Psoas muscle (tissue), 8 donors: ENCODE data around the gene OR5L2. TPM values are rescaled to one million over a fixed set of nuclear protein-coding genes. Genes with fewer than 3 reads are reported as not detected.

Source experiments
- ATAC-seq, 4 donors: fragments of 200-7000 bp; cut with Tn5 transposase; one replicate each; pipeline ENCODE4 v1.9.1; 2020; ENCODE audit warnings: moderate library complexity in 3 of 4, mild to moderate bottlenecking in 2 of 4
- DNase-seq, 2 donors: peaks; one replicate each; pipeline ENCODE4 v3.0.0-alpha.2; 2020
- H3K27ac ChIP-seq: fragments of 200-600 bp; one replicate; pipeline ENCODE4 v1.8.0; 2022
- H3K27me3 ChIP-seq, 3 donors: fragments of 200-600 bp in 1 of 3; one replicate each; pipeline versions ENCODE4 v1.6.1 to v1.8.0; 2013 to 2022; ENCODE audit warnings: low read length in 2 of 3, mild to moderate bottlenecking in 2 of 3, moderate library complexity in 1 of 3; ENCODE audit not compliant: insufficient read depth in 3 of 3
- H3K36me3 ChIP-seq, 2 donors: fragments of 200-600 bp in 1 of 2; one replicate each; pipeline versions ENCODE4 v1.6.1 to v1.8.0; 2013 to 2022; ENCODE audit warnings: low read depth in 1 of 2, mild to moderate bottlenecking in 1 of 2, moderate library complexity in 1 of 2; ENCODE audit not compliant: insufficient read depth in 1 of 2
- H3K4me1 ChIP-seq: fragments of 200-600 bp; one replicate; pipeline ENCODE4 v1.8.0; 2022
- H3K4me3 ChIP-seq: fragments of 200-600 bp; one replicate; pipeline ENCODE4 v1.8.0; 2022; ENCODE audit warnings: mild to moderate bottlenecking
- H3K9me3 ChIP-seq: fragments of 200-600 bp; one replicate; pipeline ENCODE4 v1.8.0; 2022
- WGBS, 3 donors: extraction: QIAGEN DNeasy Blood & Tissue Kit; methylation state at CpG; one replicate each; pipeline versions ENCODE4 v1.1.6 to v1.1.7; 2013; 5-methylcytosine and 5-hydroxymethylcytosine counted together
- intact Hi-C, 2 donors: fragments of 100-400 bp; cut with DNase I; formaldehyde crosslinking; loops; one replicate each; pipeline versions ENCODE4 v1.11.0 to v1.14.2; 2022
- polyA plus RNA-seq, 3 donors: library from polyadenylated mRNA; stranded (reverse); fragments of 200-250 nt; gene quantifications; one replicate each; pipeline ENCODE4 v1.2.3, GENCODE V29; 2013
- total RNA-seq, 4 donors: library from RNA; stranded (reverse); fragmentation: NEBNext Ultra II Directional in 2 of 4; extraction: Animal tissue kit (Norgen Biotek cat#: 25700) in 2 of 4; gene quantifications; one replicate each; pipeline versions ENCODE4 v1.2.1 to v1.2.4, GENCODE V29; 2021 to 2023
- TF ChIP-seq, protein P1 (sequence below): fragments of 200-600 bp; IDR thresholded peaks from one replicate; pipeline ENCODE4 v1.8.0; 2022; ENCODE audit warnings: antibody characterized with exemption
- donor health status: healthy with polysubstance abuse.
- donor health status: DM: no; HTN: no; CAD: no; lungs with moderate emphysema.
- donor health status: Bipolar disorder and iron deficiency.
- donor health status: healthy.
- donor health status: DM: yes; HTN: yes; CAD: no.
- donor health status: DM: no; HTN: no; CAD: no.
- donor health status: DM: no; HTN: no; CAD: no.
- donor health status: DM: yes; HTN: yes; CAD: no.

The OR5L2 gene
- total and polyA plus RNA-seq, 7 donors: not detected

DNA sequence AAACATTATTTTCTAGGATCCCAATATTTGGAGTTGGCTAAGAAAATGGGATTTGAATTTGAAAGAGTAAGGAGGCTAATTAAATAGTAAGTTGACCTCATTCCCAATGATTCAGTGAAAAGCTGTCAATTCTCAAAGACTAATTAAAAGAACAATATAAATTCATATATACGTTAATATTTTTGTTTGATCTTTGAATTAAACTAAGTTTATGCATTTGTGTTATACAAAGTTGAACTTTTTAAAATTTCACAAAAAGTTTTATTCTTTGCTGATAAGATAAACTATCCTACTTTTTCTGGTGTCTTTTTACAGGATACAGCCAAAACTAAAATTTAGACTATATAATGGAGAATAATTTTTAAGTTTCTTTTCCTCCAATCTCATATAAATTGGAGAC is 16.0 kb upstream of the OR5L2 start, which contains the start of gene OR5L1:
Gene OR5L1, plus strand, starts transcription at position 301 of the 400 bp plus-strand sequence. CDS start 100 bp downstream, outside the sequence.
- Histone ChIP-seq H3K27ac (no peak within 1 kb of the TSS), H3K4me1 (no peaks in the 10 kb centered on the region), H3K9me3 (no peaks in the 10 kb centered on the region), H3K4me3 (no peak within 1 kb of the TSS), H3K36me3 (no peaks in the 10 kb centered on the region), H3K27me3 (no peaks in the 10 kb centered on the region)
- TF ChIP-seq, protein P1, sequence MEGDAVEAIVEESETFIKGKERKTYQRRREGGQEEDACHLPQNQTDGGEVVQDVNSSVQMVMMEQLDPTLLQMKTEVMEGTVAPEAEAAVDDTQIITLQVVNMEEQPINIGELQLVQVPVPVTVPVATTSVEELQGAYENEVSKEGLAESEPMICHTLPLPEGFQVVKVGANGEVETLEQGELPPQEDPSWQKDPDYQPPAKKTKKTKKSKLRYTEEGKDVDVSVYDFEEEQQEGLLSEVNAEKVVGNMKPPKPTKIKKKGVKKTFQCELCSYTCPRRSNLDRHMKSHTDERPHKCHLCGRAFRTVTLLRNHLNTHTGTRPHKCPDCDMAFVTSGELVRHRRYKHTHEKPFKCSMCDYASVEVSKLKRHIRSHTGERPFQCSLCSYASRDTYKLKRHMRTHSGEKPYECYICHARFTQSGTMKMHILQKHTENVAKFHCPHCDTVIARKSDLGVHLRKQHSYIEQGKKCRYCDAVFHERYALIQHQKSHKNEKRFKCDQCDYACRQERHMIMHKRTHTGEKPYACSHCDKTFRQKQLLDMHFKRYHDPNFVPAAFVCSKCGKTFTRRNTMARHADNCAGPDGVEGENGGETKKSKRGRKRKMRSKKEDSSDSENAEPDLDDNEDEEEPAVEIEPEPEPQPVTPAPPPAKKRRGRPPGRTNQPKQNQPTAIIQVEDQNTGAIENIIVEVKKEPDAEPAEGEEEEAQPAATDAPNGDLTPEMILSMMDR: no peak
- no peak for ATAC-seq
- DNase-seq: no peak
- intact Hi-C loops: no loop called here
- WGBS, 3 donors: 85 to 93% (median 86%) methylated on average over 1 of the region's 1 CpG

DNA sequence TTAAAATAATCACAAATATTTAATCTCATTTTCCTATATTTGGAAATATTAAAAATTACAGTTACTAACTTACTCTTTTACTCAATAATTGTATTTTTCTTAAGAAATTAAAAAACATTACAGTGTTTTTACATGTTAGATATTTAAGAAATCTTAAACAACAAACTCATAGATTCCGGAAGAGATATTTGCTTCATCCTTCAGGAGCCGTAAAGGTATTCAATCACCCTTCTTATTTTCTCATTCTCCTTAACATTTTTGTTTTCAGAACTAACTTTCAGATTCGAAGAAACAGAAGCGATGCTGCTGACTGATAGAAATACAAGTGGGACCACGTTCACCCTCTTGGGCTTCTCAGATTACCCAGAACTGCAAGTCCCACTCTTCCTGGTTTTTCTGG is 7.7 kb upstream of the OR5L2 start, which contains the start of gene OR5D18:
Gene OR5D18, plus strand, starts transcription at position 301 of the 400 bp plus-strand sequence. Its CDS starts 0 bp downstream, at position 301.
- DNase-seq (no peak), ATAC-seq (no peak)
- H3K4me1 ChIP-seq: no peaks in the 10 kb centered on the region
- no peaks in the 10 kb centered on the region for H3K36me3 ChIP-seq
- no peak within 1 kb of the TSS for H3K4me3 ChIP-seq
- no peak within 1 kb of the TSS for H3K27ac ChIP-seq
- TF ChIP-seq, protein P1: no peak
- H3K9me3 ChIP-seq: no peaks in the 10 kb centered on the region
- WGBS, 3 donors: 80 to 81% (median 81%) methylated on average over 5 of the region's 5 CpGs
- no peaks in the 10 kb centered on the region for H3K27me3 ChIP-seq
- intact Hi-C loops: no loop called here

DNA sequence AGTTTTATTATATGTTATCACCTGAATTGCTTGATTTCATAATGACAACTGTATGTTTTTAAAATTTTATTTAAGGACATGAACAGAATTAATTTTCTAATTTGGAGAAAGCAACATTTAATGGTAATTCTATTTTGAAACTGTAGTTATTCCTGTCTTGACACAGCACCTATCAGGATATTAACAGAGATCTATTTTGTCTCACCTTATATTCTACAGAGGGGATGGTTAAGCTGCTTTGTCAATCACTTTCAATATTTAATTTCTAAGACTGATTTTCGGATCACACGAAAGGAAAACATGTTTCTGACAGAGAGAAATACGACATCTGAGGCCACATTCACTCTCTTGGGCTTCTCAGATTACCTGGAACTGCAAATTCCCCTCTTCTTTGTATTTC is 11.4 kb downstream of the OR5L2 start, which contains the start of gene OR5D16:
Gene OR5D16, plus strand, starts transcription at position 301 of the 400 bp plus-strand sequence. Its CDS starts 0 bp downstream, at position 301.
- TF ChIP-seq, protein P1: no peak
- Histone ChIP-seq H3K27ac (no peak within 1 kb of the TSS), H3K4me1 (no peaks in the 10 kb centered on the region), H3K36me3 (no peaks in the 10 kb centered on the region), H3K27me3 (no peaks in the 10 kb centered on the region), H3K9me3 (no peaks in the 10 kb centered on the region), H3K4me3 (no peak within 1 kb of the TSS)
- DNase-seq: no peak
- no peak for ATAC-seq
- 18 to 34% (median 31%) methylated on average over 3 of the region's 3 CpGs for WGBS, 3 donors
- intact Hi-C loops: no loop called here

DNA sequence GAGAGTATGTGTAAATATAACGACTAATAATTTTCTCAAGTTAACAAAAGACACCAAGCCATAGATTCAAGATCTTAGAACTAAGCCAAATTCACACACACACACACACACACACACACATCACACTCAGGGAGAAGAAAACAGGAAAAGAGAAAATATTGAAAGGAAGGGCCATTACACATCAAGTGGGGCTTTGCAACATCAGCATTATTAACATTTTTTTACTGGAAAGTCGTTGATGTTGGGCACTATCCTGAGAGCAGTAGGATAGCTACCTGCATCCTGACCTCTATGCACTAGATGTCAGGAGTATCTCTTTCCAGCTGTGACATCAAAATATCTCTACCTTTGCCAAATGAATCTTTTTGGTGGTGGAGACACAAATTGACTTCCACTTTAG is 20.4 kb downstream of the OR5L2 start:
- H3K27me3 ChIP-seq: no peaks in the 10 kb centered on the region
- DNase-seq: no peak
- TF ChIP-seq, protein P1: no peak

DNA sequence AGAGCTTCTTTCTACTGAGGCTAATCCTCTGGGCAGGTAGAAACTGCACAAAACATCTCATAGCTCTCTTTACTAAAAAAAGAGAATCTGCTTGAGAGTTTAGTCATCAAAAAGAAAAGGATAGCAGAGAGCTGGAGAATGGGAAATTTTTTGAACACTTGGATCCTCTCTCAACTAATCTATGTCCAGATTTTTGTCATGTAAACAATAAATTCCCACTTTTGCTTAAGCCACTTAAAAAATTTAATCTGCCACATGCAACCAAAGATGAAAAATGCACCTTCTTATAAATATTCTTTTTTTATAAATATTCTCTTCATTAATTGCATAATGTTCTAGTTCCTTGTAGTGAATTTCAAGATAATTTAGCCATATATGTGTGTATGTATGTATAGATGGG is 22.0 kb downstream of the OR5L2 start:
- no peak for ATAC-seq
- TF ChIP-seq, protein P1: no peak
- no peaks in the 10 kb centered on the region for H3K9me3 ChIP-seq
- no peaks in the 10 kb centered on the region for H3K27me3 ChIP-seq
- H3K27ac ChIP-seq: no peak overlapping the region
- no peaks in the 10 kb centered on the region for H3K36me3 ChIP-seq
- H3K4me3 ChIP-seq: no peak overlapping the region
- intact Hi-C loops: no loop called here
- no peaks in the 10 kb centered on the region for H3K4me1 ChIP-seq
- no peak for DNase-seq

More for the DNA sequence above, 20.4 kb downstream of the OR5L2 start:
- no peak for ATAC-seq
- Histone ChIP-seq H3K27ac (no peak overlapping the region), H3K4me3 (no peak overlapping the region), H3K4me1 (no peaks in the 10 kb centered on the region), H3K36me3 (no peaks in the 10 kb centered on the region), H3K9me3 (no peaks in the 10 kb centered on the region)
- 28 to 36% (median 31%) methylated on average over 2 of the region's 2 CpGs for WGBS, 3 donors
- intact Hi-C loops: no loop called here
